Endometrium (tissue), 2 donors: ENCODE results near the gene C1orf52.

Source experiments
- FAIRE-seq: peaks from 2 replicates; lab custom pipeline; 2012; peaks lifted over from hg19 to GRCh38; lab: Jason Lieb, UNC
- donor health status: control.
- donor health status: control.

The C1orf52 gene

GRCh38 chr1:85229574-85230097, 29.8 kb downstream of the C1orf52 start:
- no peak for FAIRE-seq

DNA sequence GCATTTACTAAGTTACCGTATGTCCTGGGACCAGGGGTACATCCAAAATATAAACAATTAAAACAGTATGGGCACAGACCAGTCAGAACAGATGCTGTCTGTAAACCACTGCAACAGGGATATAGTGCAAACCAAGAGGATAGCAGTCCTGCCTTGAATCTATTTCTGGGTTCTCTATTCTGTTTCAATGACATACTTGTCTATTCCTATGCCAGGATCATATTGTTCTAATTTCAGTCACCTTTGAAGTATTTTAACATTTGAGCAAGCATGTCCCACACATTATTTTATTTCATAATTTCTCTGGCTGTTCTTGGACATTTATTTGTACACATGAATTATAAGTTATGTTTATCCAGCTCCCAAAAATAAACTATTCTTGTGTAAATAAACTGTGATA, 30.5 kb downstream of the C1orf52 start:
- FAIRE-seq: no peak

GRCh38 chr1:85225624-85226380, 33.7 kb downstream of the C1orf52 start:
- FAIRE-seq: no peak

DNA sequence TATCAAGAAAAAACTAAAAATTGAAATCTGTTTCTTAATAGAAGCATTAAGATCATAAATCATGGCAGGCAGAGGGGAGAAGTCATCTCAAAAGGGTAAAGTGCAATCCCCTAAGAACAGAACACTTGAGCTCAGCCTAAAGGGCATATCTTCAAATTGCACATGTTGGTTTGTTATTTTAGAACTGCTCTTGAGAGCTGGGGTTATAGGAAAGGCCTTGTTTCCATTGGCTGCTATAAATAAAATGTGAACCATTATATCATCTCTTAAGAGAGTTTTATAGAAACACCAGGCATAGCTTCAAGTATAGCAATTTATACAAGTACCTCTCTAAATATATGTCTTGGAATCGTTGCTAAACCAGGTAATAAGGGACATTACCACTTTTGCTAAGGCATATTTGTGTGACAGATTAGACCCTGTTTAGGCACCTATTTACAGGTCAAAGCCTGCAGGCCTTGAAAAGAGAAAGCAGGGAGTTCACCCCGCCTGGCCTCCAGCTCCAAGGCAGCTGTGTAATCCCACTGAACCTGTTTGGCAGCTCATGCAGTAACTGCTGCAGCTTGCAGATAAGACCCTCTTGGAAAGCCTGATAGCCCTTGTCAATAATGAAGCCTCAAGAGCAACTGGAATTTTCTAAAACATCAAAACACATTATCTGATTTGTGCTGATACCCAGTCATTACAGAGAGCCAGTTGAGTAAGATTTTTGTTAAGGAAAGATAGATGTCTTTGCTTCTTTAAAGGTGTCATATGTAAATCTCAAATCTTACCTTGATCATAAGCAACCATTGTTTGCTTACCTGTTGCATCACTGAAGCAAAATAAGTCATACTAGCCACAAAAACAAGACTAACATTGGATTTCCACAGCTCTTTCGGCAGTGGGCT, 34.5 kb downstream of the C1orf52 start:
- no peak for FAIRE-seq

GRCh38 chr1:85224295-85224694, 35.2 kb downstream of the C1orf52 start:
- FAIRE-seq: no peak

DNA sequence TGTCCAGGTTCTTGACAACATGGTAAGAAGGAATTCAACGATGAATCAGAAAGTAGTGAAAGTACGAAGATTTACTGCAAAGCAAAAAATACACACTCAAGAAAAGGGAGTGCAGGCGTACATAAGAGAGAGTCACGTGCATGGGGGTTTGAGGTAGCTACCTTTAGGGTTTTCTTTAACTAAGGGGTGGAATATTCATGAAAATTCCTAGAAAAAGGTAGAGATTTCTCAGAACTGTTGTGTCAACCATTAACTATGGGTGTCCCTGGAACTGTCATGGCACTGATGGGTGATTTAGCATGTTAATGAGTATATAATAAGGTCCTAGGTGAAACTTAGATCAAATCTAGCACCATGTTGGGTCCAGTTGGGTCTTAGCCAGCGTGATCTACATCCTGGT, 36.1 kb downstream of the C1orf52 start:
- FAIRE-seq: no peak

DNA sequence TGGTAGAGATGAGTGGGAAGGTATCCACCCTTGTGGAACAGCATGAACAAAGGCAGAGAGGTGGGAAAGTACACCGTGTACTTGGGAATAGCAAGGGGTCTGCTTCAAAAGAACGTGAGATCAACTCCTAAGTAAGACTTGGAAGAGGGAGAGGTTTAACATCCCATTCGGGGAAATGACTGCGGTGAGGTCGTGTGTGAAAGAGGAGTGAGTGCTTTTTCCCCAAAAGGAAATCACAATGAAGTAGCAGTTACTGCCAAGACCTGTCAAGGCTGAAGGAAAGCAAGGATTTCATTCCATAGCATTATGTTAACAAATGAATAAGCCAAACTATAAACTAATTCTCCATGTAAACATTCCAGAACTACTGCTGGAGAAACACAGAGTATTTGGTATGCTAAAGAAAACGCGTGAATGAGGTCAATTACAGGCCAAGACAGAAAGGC, 38.7 kb downstream of the C1orf52 start:
- no peak for FAIRE-seq

DNA sequence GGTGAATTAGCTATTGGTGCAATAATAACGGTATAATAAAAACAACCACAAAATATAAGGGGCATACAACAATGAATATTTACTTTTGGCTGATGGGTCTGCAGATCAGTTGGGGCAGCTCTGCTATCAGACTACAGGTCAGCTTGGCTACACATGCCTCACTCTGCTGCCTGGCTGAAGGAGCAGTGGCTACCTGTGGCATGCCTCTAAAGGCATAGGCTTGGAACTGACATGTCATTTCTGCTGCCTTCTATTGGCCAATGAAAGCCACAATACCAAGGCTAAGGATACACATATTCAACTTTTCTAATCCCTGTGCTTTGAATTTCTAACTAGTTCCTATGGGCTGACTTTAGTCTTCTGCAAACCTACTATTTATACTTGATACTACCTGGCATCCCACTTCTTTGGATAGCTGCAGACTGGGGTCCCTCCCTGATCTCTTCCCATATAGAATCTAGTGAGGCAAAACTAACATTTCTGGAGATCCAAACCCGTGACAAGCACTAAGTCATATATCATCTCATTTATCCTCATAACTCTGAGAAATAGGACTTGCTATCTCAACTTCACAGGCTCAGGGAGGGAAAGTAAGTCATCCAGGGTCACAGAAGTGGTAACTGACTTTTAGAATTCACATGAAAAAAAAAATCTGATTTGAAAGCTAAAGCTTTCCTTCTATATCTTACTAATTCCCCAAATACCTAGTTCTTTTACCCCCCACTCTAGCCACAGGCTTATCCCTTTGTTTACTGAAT, 39.4 kb downstream of the C1orf52 start:
- FAIRE-seq: no peak

- FAIRE-seq: no peak
Observed at GRCh38 chr1:85216697-85217096, 42.8 kb downstream of the C1orf52 start.

DNA sequence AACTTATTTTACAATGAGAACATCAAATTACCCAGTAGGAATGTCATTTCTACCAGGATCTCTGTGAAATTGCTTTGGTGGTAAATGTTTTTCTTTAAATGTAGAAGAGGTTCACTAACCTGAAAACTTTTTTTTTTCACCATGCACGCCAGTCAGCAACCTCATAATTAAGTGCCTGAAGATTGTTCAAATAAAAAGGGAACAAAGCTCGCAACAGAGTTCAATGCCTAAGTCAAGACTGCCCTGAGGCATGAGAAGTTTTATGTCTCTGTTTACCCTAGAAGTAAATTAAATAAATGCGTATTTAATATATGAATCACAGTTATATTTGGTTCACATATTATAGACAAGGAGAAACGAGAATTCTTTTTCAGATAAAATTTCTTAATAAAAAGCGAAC, 44.8 kb downstream of the C1orf52 start:
- FAIRE-seq: no peak

- no peak for FAIRE-seq
Observed at GRCh38 chr1:85208488-85208887, 51.0 kb downstream of the C1orf52 start.

DNA sequence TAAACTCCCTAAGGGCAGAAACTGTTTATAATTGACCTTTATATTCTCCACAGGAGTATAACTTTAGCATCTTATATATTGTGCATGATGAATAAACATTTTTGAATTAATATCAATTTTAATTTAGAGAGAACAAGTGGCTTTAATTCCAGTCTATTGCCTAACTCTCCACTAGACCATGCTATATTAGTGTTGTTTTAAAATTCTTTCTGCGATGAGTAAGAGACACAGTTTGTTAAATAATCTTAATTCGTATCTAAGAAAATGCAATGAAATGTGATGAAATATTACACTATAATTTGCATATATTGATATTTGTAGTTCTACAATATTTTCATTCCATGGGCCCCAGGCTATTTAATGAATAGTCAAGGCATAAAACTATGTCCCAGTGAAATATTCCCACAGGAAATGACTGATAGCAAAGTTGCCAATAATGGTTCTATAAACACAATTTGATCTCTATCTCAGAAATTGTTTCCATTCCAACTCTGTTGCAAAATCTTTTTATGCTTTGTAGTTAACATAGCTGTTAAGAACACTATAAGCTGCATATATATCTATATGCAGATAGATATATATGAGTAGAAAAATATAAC, 55.8 kb downstream of the C1orf52 start:
- no peak for FAIRE-seq

GRCh38 chr1:85202864-85203255, 56.6 kb downstream of the C1orf52 start:
- FAIRE-seq: no peak

- FAIRE-seq: no peak
Observed at GRCh38 chr1:85202092-85202863, 57.2 kb downstream of the C1orf52 start.

GRCh38 chr1:85201340-85202091, 57.9 kb downstream of the C1orf52 start:
- FAIRE-seq: no peak

- no peak for FAIRE-seq
Observed at GRCh38 chr1:85200463-85201339, 58.8 kb downstream of the C1orf52 start, which contains the start of gene SYDE2. TSS of gene SYDE2 (minus strand) at chr1:85201016. CDS start at chr1:85200996, 20 bp downstream.
